Left renal pelvis (tissue), 4 donors: ENCODE data around the gene TAX1BP1. TPM values are rescaled to one million over a fixed set of nuclear protein-coding genes. Genes with fewer than 3 reads are reported as not detected.
"Not testable (repeated sequence)": the region's sequence is repeated elsewhere in the genome, so short reads cannot be mapped to it uniquely, and the experiment has no call there.

Experiments
- DNase-seq, 4 donors: peaks; one replicate each; pipeline ENCODE4 v3.0.0-alpha.2; 2013; ENCODE audit warnings: low read depth in 4 of 4, low spot score in 3 of 4
- polyA plus RNA-seq, 4 donors: library from polyadenylated mRNA; unstranded; fragments of 120-200 nt; gene quantifications; one replicate each; pipeline ENCODE4 v1.2.1, GENCODE V29; 2013; ENCODE audit not compliant: insufficient read length in 4 of 4

Gene TAX1BP1
- polyA plus RNA-seq, 4 donors = 74.6 to 133 (median 117) TPM

DNA sequence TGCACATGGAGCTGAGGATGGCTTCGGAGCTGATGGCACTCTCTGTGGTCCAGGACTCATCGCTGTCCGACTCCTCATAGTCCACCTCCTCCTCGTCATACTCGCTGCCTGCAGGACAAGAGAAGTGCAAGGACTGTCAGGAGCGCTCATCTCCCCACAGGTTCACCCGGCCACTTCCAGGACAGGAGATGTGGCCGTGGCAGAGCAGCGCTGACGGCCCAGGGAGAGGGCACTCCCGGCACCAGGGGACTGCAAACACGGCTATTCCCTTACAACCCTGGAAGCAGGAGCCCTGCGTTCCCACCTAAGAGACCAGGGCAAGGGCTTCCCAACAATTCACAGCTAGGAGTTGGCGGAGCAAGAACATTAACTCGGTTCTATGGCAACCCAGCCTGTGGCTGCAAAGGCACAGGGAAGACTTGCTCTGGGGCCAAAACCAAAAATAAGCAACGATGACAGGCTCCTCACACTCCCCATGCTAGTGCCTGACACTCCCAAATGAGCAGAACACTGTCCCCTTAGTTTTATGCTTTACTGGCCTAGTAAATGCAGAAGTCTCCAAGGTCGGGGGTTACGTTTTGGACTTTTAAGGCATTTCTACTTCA is 100.9 kb downstream of the TAX1BP1 start:
- DNase-seq = no peak

DNA sequence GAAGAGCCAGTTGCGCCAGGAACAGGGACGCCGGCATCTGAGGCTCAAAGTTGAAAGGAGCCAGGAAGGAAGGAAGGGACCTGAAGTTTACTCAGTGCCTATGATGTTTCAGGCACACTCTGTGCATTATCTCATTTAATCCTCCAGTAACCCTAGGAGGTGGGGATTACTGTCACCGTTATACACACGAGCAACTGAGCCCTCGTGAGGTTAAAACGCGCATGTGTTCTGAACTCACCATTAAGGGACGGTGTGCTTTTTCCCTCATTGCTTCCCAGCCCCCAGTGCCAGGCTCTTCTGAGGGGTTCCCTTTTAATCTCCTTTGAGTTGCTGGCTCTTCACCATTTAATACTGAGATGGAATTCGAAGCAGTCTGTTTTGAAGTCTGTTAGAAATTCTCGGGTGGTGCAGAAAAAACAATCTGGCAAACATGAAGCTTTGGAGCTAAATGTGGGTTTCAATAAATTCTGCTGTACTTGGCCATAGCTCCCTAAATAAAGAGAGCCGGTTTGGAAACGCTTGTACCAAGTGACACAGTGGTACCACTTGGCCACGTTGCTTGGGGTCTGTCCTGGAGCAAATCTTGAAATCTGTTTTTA is 102.2 kb downstream of the TAX1BP1 start:
- no peak for DNase-seq

DNA sequence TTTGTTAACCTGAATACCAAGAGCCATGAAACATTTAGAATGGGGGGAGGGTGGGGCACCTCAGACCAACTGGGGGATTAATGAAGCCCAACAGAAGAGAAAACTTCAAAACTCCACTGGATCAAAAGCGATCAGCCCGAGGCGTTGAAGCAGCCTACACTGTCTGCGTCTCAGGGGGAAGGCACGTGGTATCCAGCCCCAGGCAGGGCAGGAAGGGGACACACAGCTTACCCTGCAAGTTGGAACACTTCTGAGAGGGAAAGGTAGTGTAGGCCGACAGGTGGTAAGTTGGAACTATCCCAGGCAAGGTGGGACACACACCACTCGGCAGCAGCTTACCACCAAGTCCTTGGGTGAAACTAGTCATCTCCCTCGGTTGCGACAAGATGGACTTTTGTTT is 102.9 kb downstream of the TAX1BP1 start:
- DNase-seq = no peak

DNA sequence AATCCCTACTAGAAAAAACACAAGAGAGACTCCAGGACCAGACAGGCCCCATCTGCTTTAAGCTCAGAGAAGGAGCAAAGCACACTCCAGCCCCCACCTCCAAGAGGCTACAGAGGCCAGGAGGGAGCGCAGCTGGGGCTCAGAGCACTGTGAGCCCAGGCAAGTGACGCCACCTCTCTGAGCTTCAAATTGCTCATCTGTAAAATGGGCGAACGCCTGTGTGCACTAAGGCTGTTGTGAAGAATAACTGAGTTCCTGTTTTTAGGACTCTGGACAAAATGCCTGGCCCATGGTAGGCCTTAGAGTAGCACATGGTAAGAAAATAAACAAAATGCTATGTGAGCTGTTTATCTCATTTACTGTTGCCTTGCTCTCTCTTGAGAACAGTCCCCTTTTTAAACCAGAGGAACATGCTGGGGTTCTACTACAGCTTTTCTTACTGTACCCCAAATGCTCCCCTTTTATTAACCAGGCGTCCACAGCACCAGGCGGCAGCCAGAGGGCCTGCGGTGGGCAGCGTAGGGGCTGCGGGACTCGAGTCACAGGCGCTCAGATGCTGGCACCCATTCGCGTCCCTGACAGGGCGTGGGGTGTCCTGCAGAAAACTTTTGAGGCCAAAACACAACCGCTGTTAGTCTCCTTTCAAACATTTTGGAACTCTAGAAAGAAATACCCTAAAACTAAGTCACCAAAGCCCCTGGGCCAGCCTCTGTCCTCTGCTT is 103.8 kb downstream of the TAX1BP1 start:
- no peak for DNase-seq

DNA sequence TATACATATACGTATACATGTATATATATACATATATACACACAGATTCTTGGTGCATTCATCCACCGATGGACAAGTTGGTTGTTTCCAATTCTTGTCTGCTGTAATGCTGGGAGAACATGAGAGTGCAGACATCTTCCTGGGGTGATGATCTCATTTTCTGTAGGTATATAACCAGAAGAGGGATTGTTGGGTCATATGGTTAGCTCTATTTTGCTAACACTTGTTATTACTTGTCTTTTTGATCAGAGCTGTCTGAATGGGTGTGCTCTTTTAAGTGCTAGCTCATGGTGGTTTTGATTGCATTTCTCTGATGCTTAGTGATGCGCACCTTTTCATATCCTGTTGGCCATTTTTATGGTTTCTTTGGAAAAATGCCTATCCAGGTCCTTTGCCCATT is 106.4 kb downstream of the TAX1BP1 start:
- DNase-seq = no peak

DNA sequence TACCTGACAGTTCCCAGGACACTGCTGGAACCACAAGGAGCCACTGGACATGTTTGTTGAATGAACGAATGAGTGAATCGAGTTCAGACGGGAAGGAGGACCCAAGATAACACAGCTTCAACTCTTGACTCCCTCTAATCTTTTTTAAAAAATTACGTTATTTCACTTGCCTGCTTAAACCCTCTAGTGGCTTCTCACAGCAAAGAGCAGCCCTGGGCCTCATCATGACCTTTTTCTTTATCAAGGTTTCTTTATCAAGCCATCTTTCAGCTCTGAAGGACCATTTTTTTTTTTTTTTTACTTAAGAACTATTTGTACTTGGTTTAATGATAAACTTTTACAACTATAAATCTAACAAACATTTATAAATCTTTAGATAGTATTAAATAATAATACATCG is 110.6 kb downstream of the TAX1BP1 start:
- DNase-seq = no peak

DNA sequence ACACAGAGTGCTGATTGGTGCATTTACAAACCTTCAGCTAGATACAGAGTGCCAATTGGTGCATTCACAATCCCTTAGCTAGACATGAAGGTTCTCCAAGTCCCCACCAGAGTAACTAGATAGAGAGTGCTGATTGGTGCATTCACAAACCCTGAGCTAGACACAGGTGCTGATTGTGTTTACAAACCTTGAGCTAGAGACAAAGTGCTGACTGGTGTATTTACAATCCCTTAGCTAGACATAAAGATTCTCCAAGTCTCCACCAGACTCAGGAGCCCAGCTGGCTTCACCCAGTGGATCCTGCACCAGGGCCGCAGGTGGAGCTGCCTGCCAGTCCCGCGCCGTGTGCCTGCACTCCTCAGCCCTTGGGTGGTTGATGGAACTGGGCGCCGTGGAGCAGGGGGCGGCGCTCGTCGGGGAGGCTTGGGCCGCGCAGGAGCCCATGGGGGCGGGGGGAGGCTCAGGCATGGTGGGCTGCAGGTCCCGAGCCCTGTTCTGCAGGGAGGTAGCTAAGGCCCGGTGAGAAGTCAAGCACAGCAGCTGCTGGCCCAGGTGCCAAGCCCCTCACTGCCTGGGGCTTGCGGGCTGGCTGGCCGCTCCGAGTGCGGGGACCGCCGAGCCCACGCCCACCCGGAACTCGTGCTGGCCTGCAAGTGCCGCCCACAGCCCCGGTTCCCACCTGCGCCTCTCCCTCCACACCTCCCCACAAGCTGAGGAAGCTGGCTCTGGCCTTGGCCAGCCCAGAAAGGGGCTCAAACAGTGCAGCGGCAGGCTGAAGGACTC is 116.9 kb downstream of the TAX1BP1 start:
- not testable (repeated sequence) for DNase-seq

DNA sequence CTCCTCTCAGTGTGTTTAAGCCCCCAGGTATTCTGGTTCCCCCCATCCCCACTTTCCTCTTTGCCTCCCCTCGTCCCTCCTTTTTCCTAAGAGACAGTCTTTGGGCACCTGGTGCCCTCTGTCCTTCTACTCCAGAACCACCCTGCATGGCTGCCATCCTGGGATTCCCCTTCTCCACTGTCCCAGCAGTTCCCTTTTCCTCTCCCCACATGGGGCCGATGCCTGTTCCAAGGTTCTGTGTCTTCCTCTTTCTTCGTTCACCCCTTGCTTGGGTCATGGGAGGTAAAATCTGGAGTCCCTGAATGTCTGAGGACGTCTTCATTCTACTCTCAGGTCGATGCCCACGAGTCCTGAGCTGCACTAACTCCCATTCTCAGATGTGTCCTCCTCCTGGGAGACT is 120.8 kb downstream of the TAX1BP1 start:
- DNase-seq = no peak

DNA sequence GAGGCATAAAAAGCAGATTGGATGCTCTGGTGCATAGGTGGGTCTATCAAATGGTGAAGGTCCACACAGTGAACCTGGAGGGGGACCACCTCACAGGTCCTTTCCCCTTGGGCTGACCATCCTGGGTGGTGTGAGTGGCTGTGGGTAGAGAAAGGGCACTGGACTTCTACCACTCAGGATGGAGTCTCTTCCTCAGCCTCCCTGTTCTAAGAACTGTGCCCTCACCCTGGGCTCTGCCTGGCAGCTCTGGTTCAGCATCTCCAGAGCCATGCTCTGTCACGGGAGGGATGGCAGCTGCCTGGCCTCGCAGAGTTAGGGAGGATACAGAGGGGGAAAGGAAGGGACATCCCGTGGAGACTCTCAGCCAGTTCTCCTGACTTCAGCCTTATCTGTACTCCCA is 121.8 kb downstream of the TAX1BP1 start:
- no peak for DNase-seq

DNA sequence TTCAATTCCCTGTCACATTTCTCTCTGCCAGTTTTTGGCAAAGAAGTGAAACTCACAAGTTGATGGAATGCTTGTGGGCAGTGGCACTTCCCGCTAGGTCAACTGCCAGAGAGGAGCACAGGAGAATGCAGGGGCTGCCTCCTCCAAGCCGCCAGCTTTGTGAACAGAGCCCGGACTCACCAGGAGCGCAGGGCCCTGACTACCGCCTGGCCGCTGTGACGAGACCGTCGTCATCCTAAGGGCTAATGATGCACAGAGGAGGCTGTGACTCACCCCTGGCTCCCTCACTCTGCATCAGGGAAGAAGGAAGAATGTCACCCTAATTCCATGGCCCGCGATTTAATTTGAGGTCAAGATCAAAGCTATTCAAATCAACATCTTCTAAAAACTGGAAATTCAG is 123.9 kb downstream of the TAX1BP1 start:
- no peak for DNase-seq

DNA sequence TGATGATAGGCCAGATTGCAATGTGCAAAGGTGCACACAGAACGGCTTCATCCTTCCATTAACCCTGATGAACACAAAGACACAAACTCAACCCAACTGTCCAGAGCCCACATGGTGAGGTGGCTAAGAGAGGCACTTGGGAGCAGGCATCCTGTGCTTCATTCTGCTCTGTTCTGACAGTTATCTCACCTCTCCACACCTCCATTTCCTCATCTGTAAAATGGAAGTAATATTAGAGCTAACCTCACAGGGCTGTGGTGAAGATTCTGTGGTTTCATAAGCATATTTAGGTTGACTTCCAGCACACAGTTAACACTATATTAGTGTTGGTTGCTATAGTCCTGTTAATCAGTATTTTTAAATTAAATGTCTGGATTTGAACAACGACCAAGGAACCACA is 126.3 kb downstream of the TAX1BP1 start:
- DNase-seq = no peak

DNA sequence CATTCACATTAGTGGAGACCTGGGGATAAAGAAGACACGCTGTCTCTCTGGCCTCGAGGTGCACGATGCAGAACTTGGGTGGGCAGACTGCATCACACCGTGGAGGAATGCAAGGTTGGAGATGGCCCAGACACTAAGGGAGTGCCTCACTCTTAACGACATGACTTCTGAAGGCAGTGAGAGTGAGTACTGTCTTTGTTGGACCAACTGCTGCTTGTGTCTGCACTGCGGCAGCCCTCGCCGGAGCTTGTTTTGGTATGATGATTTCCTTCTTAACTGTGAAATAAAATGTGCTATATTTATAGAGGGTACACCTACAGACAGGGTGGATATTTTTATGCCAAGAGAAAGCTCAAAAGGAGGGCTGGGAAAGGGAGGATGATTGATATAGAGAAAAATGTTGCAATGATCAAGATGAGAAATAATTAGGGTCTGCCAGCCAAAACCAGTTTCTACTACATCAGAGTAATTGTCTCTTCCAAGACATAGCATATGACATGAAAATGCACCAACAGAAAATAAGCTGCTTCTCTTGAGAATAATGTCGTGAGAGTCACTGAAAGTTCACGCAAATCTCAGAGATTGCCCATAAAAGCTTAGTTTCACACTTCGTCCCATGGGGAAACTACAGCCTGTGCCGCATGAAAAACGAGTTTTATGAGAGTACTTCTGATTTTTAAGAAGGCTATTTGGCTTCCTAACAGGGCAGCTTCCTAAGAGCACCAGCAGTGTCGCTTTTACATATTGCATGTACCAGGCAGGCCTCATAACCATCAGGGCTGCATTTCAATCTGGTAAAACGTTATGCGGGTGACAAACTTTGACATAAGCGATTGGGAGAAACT is 127.1 kb downstream of the TAX1BP1 start:
- no peak for DNase-seq

DNA sequence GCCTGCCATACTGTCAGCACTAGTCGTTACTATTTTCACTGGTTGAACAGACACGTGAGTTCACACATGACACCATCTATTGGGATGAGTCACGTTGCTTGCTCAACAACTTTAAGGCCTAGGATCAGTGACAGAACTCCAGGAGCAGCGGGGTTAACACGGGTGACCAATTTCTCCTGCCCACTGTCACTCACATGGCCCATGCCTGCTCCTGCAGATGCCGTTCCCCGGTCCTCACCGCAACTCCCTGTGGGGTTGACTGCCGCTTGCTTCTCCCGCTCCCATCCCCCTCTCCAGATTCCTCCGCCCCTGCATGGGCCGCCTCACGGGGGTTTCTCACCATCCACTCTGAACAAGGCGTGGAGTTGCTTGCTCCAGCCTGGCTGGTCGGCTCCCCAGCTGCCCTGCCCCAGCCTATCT is 128.2 kb downstream of the TAX1BP1 start:
- no peak for DNase-seq

DNA sequence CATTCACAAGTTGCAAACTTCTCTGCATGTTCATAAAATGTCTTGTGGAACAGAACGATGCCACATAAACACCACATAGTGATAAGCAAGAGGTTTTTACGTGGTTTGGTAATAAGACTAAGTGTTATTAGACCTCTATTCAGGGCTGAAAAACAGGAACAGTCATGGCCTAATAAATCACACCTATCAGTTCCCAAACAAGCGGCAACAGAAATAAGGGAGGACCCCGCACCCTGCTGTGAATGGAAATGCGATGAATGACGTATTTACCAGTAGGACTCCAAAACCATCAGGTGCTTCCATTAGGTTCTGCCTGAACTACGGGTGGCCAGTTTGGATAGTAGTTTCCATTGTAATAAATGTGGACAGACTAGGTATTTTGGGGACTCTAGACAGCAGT is 129.1 kb downstream of the TAX1BP1 start:
- no peak for DNase-seq

DNA sequence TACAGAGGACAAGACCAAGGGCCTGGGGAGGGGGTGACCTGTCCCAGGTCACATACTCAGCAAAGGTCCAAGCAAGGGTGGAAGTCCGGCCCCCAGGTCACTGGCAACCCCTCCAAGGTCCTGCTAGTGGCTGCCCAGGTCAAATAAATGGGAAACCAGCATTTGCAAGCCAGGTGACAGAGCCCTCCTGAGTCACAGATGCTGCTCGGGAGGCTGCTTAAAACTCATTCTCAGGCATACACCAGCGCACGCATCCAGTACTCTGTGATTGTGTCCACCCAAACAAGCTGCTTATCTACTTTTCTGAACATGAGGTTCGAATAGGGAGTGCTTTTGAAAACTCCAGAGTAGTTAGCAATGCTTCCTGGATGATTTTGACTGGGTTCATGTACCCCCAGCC is 130.6 kb downstream of the TAX1BP1 start:
- no peak for DNase-seq

DNA sequence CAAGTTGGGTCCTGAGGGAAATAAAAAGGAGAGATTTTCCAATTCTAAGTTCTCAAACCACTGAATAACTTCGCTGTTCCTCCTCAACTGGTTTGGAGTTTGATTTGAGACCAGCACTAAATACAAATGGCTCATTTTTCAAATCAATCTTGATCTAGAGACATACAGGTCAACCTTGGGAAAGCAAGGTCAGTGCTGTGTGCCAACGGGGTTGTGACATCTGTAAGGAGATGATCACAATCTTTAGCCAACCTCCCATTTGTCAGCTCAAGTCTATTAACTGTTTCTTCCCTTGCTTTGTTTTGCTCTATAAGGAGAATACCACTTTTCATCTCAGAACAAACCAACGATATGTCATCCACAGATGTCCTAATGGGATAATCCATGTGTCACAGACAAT is 131.1 kb downstream of the TAX1BP1 start:
- no peak for DNase-seq

DNA sequence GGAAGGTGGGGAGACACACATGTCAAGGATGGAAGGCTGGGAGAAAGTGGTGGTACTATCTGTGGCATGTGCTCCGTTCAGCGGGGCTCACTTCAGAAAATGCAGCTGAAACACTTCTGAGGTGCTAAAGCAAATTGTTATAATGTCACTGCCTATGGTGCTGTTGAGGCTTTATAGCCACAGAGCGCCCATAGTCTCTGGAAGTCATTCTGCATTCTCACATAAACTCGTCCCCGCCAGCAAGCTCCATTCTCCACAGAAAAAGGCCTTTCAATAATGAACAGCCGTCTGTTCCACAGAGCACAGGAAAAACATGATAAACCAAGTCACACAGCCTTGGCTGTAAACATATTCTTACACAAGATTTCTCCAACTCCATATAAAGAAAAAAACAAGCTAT is 131.9 kb downstream of the TAX1BP1 start:
- DNase-seq = no peak

DNA sequence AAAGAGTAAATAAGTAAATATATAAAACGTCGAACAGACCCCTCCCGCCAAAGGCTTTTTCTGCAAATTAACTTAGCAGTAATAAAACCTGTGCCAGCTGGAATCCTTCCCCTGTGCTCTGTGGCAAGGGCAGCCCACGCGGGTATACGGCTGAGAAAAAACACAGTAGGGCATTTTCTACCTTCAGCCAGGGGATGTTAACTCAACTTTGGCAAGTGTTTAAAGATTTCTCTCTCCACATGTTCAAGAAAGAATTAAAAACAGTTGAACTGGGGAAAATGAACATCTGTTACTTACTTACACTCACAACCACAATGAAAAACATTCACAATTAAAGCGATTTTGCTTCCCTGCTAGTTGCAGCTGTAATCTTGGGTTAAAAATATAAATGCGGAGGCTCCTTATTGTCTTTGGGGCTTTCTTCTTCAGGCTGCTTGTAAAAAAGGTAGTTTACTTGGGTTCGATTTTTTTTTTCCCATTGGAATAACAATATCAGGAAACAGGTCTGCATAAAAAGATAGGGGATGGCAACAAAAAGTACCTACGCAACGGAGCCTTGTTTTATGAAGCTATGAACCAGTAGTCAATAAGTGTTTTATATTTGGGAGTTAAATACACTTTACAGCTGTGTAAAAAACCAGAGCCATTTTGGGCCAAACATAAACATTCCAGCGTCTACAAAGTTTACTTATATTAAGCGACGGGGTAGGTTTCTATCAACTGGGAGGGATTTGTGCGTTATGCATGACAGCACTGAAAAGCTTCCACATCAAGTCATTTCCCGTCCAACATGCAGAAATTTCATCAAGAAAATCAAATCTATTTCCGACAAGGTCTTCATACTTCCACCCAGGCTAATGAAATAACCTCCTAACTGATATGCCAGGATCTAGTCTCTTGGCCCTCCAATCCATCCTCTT is 132.7 kb downstream of the TAX1BP1 start:
- no peak for DNase-seq
